ENCODE measurements around the gene WDR20.

DNA sequence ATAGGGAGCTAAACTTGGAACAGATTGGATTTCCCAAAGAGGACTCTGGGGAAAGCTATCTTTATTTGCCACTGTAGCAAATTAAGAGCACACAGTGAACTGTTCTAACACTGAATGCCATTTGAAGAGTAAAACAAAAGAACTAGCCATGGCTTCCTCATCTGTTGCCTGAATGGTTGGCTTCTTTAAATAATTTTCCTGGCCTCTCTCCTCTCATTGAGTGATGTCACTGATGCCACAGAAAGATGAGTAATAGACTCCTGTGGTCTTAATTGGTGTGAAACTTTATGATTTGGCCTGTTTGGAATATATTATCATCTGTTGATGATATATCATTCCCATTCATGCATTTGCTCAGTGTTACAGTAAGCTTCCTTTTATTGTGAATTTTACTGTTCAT lies 42.5 kb downstream of the WDR20 start:
- TF ChIP-seq EZH2 (IDR thresholded peaks at IDR 0.05; ENCODE audit: insufficient read depth, poor library complexity, severe bottlenecking) (no peak), EZH2phosphoT487 (IDR thresholded peaks at IDR 0.05; ENCODE audit: insufficient read depth, low read depth) (no peak)

Data from GM23248 (cell line).